HUDEP-2 (cell line): ENCODE measurements around the gene SETD4.

Source experiments
- DNase-seq, 76 experiments: peaks; one replicate each; lab custom pipeline; 2025; ENCODE audit not compliant: unreplicated experiment in 76 of 76; lab: John Stamatoyannopoulos, UW

SETD4 gene

DNA sequence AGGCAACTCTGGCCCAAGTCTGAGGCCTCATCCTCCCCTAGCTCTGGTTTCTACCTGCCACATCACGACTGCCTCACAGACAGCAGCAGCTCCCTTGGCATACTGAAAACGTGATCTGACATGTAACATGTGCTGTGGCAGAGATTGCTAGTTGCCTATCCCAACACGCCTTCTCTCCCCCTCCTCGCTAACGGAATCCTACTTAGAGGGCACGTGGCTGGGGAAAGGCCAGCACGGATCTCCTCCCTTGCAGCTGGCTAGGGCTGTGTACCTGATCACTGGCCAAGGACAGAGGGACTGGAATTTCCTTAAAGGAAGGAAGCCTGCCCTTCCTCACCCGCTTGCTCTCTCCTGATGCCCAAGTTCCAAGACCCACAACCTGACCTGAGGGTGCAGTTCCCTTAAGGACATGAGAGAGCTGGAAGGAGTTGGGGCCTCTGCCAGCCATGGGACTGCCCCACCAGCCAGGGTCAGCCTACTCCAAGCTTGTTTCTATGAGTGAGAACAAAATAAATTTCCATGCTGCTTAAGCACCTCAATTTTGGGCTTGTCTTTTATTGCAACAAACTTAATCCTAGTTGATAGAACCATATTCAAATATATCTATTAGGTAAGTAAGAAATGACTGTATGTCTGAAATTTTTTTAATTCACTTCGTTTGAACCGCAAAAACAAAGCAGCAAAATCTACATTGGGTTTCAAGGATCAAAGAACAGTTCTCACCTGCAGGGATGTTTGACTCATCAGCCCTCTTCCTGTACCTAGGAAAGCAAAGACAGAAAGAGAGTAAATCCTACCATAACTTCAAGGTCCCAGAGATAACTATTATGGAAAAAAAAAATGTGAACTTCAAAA, 7.2 kb downstream of the SETD4 start:
- no peak for DNase-seq

DNA sequence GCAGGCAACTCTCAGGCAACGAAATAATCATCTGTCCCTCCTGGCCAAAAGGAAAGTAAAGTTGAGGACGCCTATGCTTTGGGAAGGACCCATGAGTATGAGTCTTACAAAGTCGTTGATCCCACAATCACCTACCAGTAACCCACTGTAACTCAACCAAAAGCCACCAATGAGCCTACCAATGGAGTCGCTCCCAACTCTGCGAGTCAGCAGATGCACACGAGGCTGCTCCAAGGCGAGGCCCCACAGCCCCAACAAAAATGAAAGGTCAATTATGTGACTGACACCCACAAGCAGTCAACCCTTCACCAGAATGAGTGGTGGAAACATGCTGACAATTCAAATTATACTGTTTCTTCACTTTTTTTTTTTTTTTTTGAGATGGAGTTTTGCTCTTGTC, 12.0 kb downstream of the SETD4 start:
- no peak for DNase-seq

DNA sequence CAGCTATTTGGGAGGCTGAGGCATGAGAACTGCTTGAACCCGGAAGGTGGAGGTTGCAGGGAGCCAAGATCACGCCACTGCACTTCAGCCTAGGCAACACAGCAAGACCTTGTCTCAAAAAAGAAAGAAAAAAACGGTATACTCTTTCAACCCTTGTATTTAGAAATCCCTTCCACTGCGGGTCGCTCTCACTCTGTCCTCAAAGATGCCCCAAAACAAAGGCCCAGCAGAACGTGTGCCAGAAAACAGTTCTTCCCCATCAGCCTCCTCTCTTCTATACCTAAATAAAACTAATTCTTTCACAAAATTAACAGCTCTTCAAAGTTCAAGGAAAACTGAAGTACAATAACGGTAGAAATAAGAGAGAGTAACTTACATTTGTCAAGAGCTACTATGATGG, 13.2 kb downstream of the SETD4 start:
- DNase-seq = no peak

DNA sequence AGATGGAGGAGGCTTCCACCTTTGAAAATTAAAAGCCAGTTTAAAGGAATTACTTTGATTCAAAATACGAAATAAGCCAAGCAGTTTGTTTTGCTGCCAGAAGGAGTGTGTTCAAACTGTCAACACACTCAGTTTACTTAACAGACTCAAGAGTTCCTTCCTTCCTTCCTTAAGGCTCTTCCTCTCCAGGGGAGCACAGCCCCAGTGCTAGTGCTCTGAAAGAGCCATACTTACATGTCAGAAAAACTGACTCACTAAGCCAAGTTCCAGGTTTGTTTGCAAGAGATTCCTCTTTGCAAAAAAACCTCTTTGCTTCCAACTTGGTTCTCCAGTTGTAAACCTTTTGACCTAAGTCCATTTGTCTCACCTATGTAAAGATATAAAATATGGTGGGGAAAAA, 14.3 kb downstream of the SETD4 start:
- no peak for DNase-seq

DNA sequence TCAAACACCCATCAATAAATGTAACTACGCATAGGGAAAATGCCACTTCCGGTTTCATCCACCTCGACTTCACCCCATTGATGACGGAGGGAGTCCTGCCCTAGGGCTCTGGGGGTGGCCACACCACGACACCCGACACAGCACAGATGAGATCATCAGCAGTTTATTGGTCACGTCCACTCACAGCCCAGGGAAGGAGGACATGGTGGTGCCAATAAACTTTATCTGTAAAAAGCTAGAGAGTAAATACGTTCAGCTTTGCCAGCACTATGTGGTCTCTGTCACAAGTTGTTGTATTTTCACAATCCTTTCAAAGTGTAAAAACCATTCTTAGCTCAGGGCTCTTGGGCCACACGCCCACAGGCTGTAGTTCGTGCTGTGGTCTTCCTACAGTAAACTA, 16.3 kb downstream of the SETD4 start:
- no peak for DNase-seq

DNA sequence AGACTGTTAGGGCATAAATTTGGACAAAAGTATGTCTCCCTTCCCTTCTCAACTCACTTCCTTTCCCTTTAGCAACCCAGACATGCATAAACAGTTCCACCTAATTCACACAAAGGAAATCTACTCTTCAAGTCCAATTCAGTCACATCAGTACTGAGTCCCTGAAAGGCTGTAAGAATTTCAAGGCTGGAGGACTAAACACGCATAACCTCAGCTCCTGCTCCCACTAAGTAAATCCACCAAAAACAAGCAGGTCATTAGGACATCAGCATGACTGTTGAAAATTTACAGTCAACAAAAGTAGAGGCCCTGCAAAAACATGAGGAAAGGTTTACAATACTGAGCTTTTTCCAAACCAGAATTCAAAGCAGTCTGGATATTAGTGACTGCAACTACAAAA, 18.4 kb downstream of the SETD4 start:
- DNase-seq = no peak

DNA sequence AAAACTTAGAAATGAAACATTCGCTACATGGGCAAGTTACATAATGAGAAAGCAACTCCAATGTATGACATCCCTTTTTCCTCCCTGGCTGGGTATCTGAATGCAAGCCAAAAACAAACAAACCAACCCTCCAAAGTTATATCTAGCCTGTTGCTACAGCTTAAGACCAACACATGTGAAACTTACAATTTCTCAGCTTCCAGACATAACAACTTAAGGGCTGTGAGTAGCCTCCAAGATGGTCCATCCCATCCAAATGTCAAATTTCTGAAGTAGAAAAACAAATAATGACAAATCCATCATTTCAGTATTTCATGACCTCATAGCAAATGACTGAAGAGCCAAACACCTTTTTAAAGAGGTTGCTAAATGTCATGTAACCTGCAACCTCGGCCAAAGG, 19.9 kb downstream of the SETD4 start:
- DNase-seq = no peak

DNA sequence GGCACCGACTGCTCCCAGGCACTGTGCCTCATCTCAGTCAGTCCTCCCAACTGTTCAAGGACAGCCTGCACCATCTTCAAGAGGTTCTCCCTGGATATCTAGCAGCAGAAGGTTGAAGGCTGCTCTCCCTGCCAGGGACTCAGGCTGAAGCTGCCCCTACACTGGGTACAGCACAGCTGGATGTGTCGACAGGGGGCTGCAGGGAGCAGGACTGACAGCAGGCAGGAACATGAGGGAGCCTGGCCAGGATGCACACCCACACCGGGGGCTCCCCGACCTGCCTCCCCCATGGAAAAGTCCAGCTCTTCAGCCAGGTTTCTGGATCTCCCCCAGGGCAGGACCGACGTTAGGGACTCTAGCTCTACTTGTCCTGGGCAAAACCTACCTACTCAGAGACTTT, 20.5 kb downstream of the SETD4 start:
- DNase-seq = no peak

DNA sequence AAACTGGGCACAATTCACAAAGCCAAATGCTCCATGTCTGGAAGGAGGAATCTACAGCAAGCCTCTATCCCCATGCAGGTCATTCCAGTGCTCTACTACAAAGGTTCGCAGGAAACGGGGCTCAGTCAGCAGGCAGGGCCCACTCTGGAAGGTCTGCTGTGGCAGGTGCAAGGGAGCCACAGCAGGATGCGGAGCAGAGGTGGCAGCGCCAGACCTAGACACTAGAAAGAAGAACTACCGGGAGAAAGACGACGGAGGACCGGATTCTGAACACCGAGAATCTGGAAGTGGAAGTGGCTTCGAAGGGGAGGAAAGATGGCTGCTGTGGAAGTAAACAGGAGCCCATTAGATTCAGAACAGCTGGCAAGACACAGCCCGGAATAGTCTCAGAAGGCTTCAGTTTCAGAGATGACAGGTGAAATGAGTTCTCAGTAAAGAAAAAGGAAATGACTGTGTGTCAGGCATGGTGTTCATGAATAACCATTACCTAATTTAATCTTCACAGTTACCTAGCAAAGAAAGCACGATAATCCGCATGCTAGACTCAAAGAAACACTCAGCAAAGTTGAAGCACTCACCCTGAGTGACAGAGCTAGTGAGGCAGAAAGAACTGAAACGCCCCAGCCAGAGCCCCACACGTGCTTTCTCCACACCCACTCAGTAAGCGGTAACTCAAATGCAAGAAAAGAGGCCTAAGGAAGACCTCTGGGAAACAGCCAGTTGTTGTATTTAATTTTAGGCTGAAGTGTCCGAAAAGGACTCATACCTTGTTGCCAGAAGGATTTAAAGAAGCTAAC, 21.4 kb downstream of the SETD4 start:
- no peak for DNase-seq

DNA sequence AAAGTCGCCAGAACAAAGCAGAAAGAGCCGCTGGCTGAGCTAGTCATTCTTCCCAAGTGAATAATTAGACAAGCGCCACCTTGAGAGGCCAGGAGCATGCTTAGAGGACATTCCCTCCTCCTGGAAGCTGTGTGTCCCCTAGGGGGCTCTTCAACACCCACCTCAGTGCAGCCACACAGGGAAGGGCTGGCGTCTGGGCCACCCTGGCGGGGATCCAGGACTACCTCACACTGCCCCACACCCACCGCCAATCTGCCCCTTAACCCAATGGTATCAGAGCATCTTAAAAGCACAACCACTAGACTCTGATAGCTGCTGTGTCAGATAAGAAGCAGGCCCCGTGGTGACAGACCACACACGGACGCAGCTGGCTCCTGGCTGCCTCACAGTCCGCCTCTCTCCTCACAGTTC, 24.9 kb downstream of the SETD4 start:
- DNase-seq = peak in 68 of 76 experiments; percentile 12 to 87 (median 52)

DNA sequence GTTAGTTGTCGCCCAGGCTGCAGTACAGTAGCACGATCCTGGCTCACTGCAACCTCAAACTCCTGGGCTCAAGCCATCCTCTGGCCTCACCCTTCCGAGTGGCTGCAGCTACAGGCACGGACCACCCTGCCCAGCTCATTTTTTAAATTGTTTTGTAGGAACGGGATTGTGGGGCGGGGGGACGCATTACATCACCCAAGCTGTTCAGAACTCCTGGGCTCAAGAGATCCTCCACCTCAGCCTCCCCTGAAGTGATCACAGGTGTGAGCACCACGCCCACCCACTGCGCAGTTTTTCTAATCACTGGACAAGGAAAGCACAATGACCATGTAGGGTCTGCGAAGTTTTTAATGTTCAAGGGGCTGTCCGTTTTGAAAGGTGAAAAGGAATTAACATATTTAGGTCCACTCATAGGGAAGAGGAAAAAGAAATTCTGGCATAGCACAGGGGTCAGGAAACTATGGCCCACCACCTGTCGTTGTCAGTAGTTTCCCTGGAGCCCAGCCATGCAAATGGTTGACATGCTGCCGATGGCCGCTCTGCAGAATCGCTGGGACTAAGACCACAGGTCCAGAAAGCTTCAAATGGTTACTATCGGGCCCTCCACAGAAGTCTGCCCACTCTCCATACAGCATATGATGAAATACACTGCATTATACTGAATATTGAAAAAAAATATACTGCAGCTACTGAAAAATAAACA, 26.0 kb downstream of the SETD4 start:
- no peak for DNase-seq

DNA sequence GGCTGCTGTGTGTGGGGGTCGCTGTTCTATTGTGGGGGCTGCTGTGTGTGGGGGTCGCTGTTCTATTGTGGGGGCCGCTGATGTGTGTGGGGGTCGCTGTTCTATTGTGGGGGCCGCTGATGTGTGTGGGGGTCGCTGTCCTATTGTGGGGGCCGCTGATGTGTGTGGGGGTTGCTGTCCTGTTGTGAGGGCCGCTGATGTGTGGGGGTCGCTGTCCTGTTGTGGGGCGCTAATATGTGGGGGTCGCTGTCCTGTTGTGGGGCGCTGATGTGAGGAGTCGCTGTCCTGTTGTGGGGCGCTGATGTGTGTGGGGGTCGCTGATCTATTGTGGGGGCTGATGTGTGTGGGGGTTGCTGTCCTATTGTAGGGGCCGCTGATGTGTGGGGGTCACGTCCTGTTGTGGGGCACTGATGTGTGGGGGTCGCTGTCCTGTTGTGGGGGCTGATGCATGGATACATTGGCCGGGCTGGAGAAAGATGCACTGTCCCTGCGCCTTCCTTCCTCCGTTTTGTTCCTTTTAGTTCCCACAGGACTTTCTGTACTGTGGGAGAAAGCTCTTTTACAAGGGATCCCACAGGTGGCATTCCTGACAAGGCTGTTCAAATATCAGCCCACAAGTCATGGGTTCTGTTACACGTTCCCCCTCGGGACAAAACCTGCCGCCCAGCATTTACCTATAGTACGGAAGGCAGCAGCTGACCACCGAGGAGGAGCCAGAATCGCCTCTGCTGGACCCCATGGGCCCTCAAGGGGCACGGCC, 27.5 kb downstream of the SETD4 start:
- DNase-seq = no peak

DNA sequence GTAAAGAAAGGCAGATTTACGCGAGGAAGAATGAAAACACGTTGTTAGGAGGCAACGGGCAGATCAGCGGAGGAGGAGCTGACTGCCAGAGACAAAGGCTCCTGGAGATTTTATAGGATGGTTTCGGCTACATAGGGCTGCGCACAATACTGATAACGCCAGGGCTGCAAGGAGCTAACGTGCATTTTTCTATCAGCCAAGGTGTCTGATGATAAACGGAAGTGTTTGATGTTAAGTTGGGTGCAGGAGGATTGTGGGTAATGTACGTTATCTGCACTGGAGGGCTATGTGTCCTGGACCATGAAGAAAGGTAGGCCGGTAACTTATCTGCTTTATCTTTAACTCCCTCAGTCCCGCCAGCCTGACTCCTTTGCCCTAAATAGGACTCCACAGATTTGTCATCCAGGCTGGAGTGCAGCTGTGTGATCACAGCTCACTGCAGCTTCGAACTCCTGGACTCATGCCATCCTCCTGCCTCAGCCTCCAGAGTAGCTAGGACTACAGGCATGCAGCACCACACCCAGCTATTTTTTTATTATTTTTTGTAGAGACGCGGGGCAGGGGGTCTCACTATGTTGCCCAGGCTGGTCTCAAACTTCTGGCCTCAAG, 29.6 kb downstream of the SETD4 start:
- peak in 1 of 76 experiments; percentile 12 for DNase-seq

DNA sequence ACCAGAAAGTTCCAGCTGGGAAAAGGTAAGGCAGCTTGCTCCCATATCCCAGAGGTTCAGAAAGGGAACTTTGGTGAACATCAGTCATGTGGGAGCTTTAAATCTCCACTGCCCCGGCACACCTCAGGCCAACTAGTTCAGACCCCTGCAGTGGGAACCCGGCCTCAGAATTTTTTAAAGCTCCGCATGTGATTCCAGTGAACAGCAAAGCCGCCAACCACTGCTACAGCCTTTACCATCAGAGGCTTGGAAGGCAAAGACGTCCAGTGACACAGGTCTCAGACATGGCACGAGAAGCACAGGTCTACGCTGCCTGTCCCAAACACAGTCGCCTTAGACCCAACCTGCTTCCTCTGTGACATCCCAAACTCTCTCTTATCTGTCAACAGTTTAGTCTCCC, 31.0 kb downstream of the SETD4 start:
- DNase-seq = no peak

DNA sequence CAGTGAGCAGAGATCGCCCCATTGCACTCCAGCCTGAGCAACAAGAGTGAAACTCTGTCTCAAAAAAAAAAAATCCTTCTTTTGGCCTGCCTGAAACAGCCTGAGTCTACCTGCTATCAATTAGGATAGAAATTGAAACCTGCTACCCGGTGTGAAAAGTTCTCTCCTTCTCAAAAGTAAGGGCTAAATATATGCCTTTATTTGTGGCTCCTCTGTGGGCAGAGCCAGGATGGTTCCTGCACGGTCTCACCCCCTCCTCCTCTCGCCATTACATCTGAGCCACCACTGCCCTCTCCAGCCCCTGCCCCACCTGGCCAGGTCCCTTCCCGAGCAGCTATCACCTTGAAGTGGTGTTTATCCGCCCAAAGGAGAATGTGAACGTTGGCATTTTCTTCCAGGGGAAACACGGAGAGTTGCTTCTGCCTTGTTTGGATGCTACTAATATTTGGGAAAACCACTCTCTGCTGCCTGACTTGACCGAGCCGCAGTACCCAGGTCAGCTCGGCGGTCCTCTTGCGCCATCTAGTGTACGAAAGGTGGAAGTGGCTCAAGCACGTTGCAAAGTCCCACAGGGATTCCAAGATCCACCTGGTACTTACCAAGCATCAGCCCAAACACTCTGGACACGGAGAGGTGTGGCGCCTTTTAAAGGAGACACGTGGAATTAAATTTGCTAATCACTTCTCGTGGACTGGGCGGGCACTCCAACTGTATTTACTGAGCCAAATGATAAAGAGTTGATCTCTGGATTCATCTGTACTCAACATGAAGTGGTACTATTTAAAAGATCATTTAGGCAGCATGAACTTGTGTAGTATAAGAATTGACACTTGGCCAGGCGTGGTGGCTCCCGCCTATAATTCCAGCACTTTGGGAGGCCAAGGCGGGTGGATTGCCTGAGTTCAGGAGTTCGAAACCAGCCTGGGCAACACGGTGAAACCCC, 31.9 kb downstream of the SETD4 start:
- peak in 71 of 76 experiments; percentile 8 to 79 (median 51) for DNase-seq

DNA sequence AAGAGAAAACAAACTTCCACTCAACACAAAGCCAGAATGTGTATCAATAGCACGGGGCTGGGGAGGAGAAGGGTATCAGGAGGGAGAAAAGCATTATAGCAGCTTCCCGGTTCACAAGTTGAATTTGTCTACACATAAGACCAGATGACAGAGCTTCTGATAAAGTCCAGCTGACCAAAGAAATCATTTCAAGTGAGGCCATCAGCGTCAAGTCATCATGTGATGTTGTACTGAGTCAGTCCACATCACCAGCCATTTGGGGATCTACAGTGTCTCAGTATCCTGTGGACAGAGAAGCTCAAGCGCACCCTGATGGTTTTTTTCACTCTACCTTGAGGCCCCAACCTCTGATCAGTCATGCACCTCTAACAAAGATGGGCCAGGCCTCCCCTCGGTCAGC, 33.0 kb downstream of the SETD4 start:
- no peak for DNase-seq

DNA sequence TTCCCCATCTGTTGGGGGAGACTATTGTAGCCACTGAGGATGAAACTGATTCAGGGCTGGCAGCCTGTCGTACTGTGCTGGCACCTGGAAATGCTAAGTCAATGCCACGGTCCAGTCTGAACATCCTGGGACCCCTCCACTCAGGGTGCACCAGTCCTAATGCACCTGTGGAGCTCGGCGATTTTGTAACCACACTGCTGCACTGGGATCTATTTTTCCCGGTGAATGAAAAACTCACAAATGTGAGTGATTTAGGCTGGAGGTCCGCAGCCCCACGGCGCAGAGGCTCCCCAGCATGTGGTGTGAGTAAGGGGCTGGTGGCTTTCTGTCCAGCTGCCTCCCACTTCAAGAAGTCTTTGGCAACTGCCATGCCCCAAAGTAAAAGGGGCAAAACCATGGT, 35.5 kb downstream of the SETD4 start:
- no peak for DNase-seq

DNA sequence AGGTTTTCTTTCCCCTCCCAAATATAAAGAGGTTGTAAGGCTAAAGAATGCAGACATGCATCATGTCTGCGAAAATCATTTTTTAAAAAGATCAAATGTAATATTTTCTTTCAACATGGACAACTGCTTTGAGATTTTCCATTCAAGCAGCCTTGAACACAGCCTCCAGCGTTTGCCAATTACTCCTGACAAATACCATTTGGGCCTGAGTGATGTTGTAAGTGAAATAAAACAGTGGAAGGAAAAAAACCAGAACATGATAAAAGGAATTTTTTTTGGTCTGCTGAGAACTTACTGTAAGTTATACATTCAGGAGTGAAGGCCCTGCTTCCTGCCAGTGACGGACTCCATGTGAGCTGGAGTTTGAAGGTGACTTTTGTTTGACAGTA, 37.2 kb downstream of the SETD4 start:
- DNase-seq = no peak

DNA sequence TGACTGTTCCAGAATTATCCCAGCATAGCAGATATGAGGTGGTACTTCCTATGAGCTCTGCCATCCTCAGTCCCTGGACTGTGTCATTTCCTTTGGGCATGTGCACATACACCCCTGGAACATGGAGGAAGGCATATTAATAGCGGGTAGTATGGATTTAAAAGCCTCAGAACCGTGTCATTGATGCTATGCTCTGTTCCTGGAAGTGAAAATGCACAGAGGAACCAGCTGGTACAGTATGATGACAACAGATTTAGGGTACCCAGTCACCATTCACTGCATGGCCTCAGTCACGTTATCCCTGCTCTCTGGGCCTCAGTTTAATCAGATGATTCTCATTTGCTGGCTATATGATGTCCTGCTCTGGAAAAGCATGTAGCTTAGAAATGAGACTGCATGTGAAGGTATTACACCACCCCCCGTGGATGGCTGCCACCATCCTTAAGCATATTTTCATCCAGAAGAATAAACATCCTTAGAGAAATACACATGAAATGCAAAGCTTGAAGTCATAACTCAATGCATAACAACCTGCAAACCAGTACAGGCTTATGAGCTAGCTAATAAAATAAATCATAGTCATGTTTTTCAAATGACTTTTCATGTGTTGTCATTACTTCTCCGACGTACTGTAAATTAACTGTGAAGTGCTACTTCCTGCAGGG, 37.8 kb downstream of the SETD4 start:
- DNase-seq = no peak
